ENCODE measurements around the gene NCAM1.

Gene NCAM1

GRCh38 chr11:113131036-113131775 lies 170.0 kb downstream of the NCAM1 start:
- no peak overlapping the region for H3K4me3 ChIP-seq (ENCODE audit: low read length)
- no peak for TF ChIP-seq CTCF (IDR thresholded peaks at IDR 0.05; ENCODE audit: insufficient read depth, low read depth, low read length, missing control alignments)
- no peak for DNase-seq (ENCODE audit: low read depth)

DNA sequence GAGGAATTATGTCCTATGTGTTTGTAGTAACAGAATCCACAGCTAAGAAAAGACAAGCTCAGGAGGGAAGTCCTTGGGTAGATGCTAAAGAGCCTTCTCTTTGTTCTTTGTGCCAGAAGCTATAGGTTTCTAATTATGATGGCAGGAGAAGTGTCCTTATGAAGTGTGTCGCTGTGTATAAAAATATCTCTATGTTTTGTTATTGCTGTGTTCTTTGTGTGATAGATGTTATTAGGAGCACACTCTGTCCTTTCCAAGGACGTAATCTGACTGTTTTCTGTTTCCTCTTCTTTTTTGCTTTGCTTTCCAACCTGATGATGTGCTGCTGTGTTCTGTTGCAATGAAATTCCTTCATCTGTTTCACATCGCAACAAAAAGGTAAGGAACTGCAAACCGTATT lies 171.9 kb downstream of the NCAM1 start:
- DNase-seq (ENCODE audit: low read depth) = no peak
- no peak overlapping the region for H3K4me3 ChIP-seq (ENCODE audit: low read length)
- no peak for TF ChIP-seq CTCF (IDR thresholded peaks at IDR 0.05; ENCODE audit: insufficient read depth, low read depth, low read length, missing control alignments)

GRCh38 chr11:113134626-113135025 lies 173.4 kb downstream of the NCAM1 start:
- TF ChIP-seq CTCF (IDR thresholded peaks at IDR 0.05; ENCODE audit: insufficient read depth, low read depth, low read length, missing control alignments) = no peak
- DNase-seq (ENCODE audit: low read depth) = peak; percentile 32
- no peak overlapping the region for H3K4me3 ChIP-seq (ENCODE audit: low read length)

DNA sequence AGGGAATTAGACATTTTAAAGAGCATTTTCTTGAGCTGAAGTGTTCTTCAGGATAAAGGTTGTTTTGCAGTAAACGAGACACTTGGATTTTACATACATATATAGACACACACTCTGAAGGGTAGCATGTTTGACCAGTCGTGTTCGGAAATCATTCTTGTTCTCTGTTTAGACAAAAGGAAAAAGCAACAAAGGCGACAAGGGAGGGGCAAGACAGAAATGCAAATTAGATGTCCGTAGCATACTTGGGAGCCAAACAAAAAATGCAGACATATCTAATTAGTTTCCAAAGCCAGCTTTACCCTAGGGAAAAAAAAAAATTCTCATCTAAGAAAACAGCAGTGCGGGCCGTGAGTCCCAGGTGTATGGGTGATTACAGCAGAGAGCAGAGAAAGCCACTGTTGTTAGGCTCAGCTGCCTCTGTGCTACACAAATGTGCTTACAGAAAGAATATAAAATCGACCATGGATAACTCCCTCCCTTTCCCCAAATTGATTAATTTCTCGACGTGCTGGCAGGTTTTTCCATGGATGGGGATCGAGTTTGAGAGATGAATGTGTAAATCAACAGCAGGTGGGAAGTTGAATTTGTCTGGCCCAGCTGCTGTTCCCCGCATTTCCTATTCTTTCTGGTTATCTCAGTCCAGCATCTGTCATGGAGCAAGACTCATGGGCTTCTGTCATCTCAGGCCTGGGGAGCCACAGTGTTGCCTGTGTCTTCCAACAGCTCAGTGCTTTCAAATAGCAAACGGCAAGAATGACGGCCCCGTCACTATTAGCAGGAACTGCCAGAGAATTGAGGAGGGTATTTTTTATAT lies 176.7 kb downstream of the NCAM1 start:
- TF ChIP-seq CTCF (IDR thresholded peaks at IDR 0.05; ENCODE audit: insufficient read depth, low read depth, low read length, missing control alignments) = no peak
- H3K4me3 ChIP-seq (ENCODE audit: low read length) = no peak overlapping the region
- DNase-seq (ENCODE audit: low read depth) = no peak

- no peak for TF ChIP-seq CTCF (IDR thresholded peaks at IDR 0.05; ENCODE audit: insufficient read depth, low read depth, low read length, missing control alignments)
- no peak for DNase-seq (ENCODE audit: low read depth)
- no peak overlapping the region for H3K4me3 ChIP-seq (ENCODE audit: low read length)
These were observed 177.5 kb downstream of the NCAM1 start for GRCh38 chr11:113138731-113139130.

- no peak for DNase-seq (ENCODE audit: low read depth)
- H3K4me3 ChIP-seq (ENCODE audit: low read length) = no peak overlapping the region
- TF ChIP-seq CTCF (IDR thresholded peaks at IDR 0.05; ENCODE audit: insufficient read depth, low read depth, low read length, missing control alignments) = no peak
These were observed 179.8 kb downstream of the NCAM1 start for GRCh38 chr11:113141010-113141409.
